ENCODE results near the gene SYT13. TPM values are rescaled to one million over a fixed set of nuclear protein-coding genes. Genes with fewer than 3 reads are reported as not detected.

SYT13 gene
- total and polyA plus RNA-seq, 2 of the 4 experiments (the other 2 are of a cell fraction), result not detected

- dilution Hi-C loops (cut with HindIII; ENCODE audit: low sequenced_read_pairs, unreplicated experiment) (no loop called here), intact Hi-C loops (cut with micrococcal nuclease) (no loop called here), in situ Hi-C loops (cut with MboI; ENCODE audit: low sequenced_read_pairs) (no loop called here)
- Histone ChIP-seq H4K5ac (ENCODE audit: low read depth, low read length) (no peak overlapping the region), H3K23ac (ENCODE audit: low read depth, low read length) (no peak overlapping the region), H3K27me3 (ENCODE audit: control insufficient read depth, insufficient read depth, low read length) (peaks cover 26% of the 10 kb centered on the region), H3K4me1 (ENCODE audit: control insufficient read depth, insufficient read depth, low read length) (no peaks in the 10 kb centered on the region), H3K9me3 (ENCODE audit: control insufficient read depth, insufficient read depth, low read length) (no peaks in the 10 kb centered on the region), H3K27ac (ENCODE audit: insufficient read depth, low read length) (no peak overlapping the region), H3K9ac (ENCODE audit: low read depth, low read length) (no peak overlapping the region), H4K91ac (ENCODE audit: insufficient read depth, low read depth, low read length) (no peak overlapping the region), H2BK5ac (ENCODE audit: low read depth, low read length, poor library complexity, severe bottlenecking) (no peak overlapping the region), H3K79me1 (ENCODE audit: low read depth in 1 of 2, low read length in 2 of 2) (no peaks in the 10 kb centered on the region), H3K56ac (ENCODE audit: extremely low read depth, insufficient read depth, low read length) (no peak overlapping the region), H3K4ac (ENCODE audit: low read depth, low read length) (no peak overlapping the region), H3K18ac (ENCODE audit: low read depth, low read length) (no peak overlapping the region), H2BK15ac (ENCODE audit: low read depth, low read length) (no peak overlapping the region), H2BK120ac (ENCODE audit: low read depth, low read length) (no peak overlapping the region), H3K4me3 (ENCODE audit: insufficient read depth, low read depth, low read length) (no peak overlapping the region), H2AK9ac (replicated peaks; ENCODE audit: low read depth, low read length, poor library complexity) (peak overlapping the region; percentile 82), H2AK5ac (ENCODE audit: low read depth, low read length) (no peak overlapping the region), H3K9me1 (ENCODE audit: insufficient read depth, low read length) (no peaks in the 10 kb centered on the region), H2BK20ac (ENCODE audit: low read depth, low read length) (no peak overlapping the region), H3K36me3 (ENCODE audit: control insufficient read depth, insufficient read depth, low read length) (no peaks in the 10 kb centered on the region), H2AFZ (replicated peaks; ENCODE audit: low read length, poor library complexity) (no peak overlapping the region), H3K4me2 (ENCODE audit: low read depth, low read length) (no peak overlapping the region), H3K14ac (replicated peaks; ENCODE audit: low read depth, low read length) (no peak overlapping the region), H4K8ac (ENCODE audit: low read depth in 2 of 2, low read length in 2 of 2) (no peak overlapping the region), H4K20me1 (ENCODE audit: insufficient read depth, low read length) (no peaks in the 10 kb centered on the region)
- TF ChIP-seq USF2 (IDR thresholded peaks at IDR 0.05; ENCODE audit: low read depth, low read length), result no peak
- no peak for TF ChIP-seq MAZ (IDR thresholded peaks at IDR 0.05; ENCODE audit: borderline replicate concordance, low read depth, low read length)
- TF ChIP-seq RCOR1 (IDR thresholded peaks at IDR 0.05; ENCODE audit: insufficient replicate concordance, low read length), result no peak
- WGBS, 2 experiments (ENCODE audit: extremely low coverage in 2 of 2, insufficient read length in 1 of 2), result no CpG with 5 or more reads among the region's 4 CpGs
- ChIA-PET CTCF (no interaction called here), POLR2A (ENCODE audit: unreplicated experiment) (no interaction called here)
- ATAC-seq (ENCODE audit: low read depth) (no peak), DNase-seq (no peak)
- BruUV-seq (replicated peaks), result no TSS peak
Measured at GRCh38 chr11:45304992-45305335, 18.8 kb upstream of the SYT13 start.
